IgD-negative memory B cell (primary cell): ENCODE measurements around the gene BPIFA2. TPM values are rescaled to one million over a fixed set of nuclear protein-coding genes. Genes with fewer than 3 reads are reported as not detected.
"Not testable (repeated sequence)": the region's sequence is repeated elsewhere in the genome, so short reads cannot be mapped to it uniquely, and the experiment has no call there.

Source experiments
- H3K27ac Mint-ChIP-seq, 3 donors: one replicate each; pipeline ENCODE4 v1.8.0; 2020 to 2022; ENCODE audit warnings: mild to moderate bottlenecking in 3 of 3, mixed read lengths in 3 of 3, moderate library complexity in 1 of 3
- H3K27me3 Mint-ChIP-seq: one replicate; pipeline ENCODE4 v1.8.0; 2021; ENCODE audit warnings: mixed read lengths
- H3K36me3 Mint-ChIP-seq: one replicate; pipeline ENCODE4 v1.8.0; 2020; ENCODE audit warnings: mild to moderate bottlenecking, mixed read lengths
- H3K4me1 Mint-ChIP-seq, 3 donors: one replicate each; pipeline ENCODE4 v1.8.0; 2020 to 2022; ENCODE audit warnings: mixed read lengths in 3 of 3, mild to moderate bottlenecking in 1 of 3
- H3K4me3 Mint-ChIP-seq, 4 donors: one replicate each; pipeline ENCODE4 v1.8.0; 2020 to 2022; ENCODE audit warnings: mild to moderate bottlenecking in 4 of 4, mixed read lengths in 4 of 4, moderate library complexity in 3 of 4
- H3K9me3 Mint-ChIP-seq, 3 donors: one replicate each; pipeline ENCODE4 v1.8.0; 2020 to 2021; ENCODE audit warnings: mixed read lengths in 3 of 3, mild to moderate bottlenecking in 1 of 3
- polyA plus RNA-seq: library from polyadenylated mRNA; unstranded; fragments of 300-500 nt; fragmentation: Illumina TruSeq; gene quantifications from one replicate; pipeline ENCODE4 v1.2.3, GENCODE V29; 2021

Gene BPIFA2
- polyA plus RNA-seq: not detected

- Mint-ChIP-seq H3K4me1 (peaks cover 0 to 4% (median 2%) of the 10 kb centered on the region in 3 donors), H3K27me3 (peaks cover 8% of the 10 kb centered on the region), H3K9me3 (peaks cover 9 to 18% (median 13%) of the 10 kb centered on the region in 3 donors), H3K4me3 (no peak within 1 kb of the TSS), H3K36me3 (peaks cover 3% of the 10 kb centered on the region), H3K27ac (no peak within 1 kb of the TSS)
Observed at GRCh38 chr20:33167859-33168258, at the start of gene BPIFA2. TSS of gene BPIFA2 (plus strand) at chr20:33168159. CDS start at chr20:33169146, 987 bp downstream.

DNA sequence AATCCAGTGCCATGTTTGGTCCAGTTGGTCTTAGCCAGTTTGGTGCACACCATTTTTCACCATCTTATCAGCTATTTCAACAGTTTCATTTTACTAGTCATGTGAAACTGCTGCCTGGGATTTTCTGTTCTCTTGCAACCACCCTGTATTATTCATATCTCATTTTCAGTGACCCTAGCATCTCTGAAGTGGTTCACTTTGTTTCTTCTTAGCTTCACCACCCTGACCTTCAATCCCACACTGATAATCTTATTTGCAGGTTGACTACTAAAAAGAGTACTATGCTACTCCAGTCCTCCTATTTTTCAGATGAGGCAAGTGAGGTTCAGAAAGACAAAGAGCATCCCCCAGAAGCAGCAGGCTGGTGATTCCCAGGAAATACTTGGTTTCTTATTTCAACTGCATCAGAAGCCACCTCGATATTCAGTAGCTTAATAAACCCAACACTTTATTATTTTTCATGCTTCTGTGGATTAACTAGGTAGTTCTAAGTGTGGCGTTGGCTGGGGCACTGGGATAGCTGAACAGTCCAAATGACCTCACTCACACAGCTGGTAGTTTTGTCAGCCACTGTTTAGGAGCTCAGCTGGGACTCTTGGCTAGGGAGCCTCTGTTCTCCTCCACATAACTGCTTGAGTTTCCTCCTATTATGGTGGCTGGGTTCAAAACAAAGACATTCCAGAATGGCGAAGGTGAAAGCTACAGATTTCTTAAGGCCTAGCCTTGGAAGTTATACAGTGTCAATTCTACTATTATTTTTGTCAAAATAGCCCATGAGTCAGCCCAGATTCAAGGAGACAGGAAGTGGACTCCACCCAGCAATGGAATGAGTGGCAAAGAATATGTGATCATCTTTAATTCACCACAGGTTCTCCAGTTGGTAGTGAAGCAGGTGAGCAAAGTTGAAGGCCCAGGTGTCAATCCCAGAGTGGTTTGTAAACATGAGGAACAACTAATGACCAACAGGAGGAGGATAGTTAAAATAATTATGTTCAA lies 47.9 kb upstream of the BPIFA2 start:
- no peaks in the 10 kb centered on the region for H3K4me1 Mint-ChIP-seq

GRCh38 chr20:33120934-33121333 lies 47.0 kb upstream of the BPIFA2 start:
- peaks cover 2 to 7% (median 4%) of the 10 kb centered on the region in 3 donors for H3K9me3 Mint-ChIP-seq
- H3K4me1 Mint-ChIP-seq: no peaks in the 10 kb centered on the region
- no peaks in the 10 kb centered on the region for H3K36me3 Mint-ChIP-seq
- H3K27me3 Mint-ChIP-seq: peaks cover 22% of the 10 kb centered on the region
- H3K27ac Mint-ChIP-seq: no peak overlapping the region
- H3K4me3 Mint-ChIP-seq: no peak overlapping the region

More for the DNA sequence above, 47.9 kb upstream of the BPIFA2 start:
- H3K9me3 Mint-ChIP-seq: peaks cover 0 to 4% (median 2%) of the 10 kb centered on the region in 3 donors
- H3K27ac Mint-ChIP-seq: no peak overlapping the region
- H3K27me3 Mint-ChIP-seq: peaks cover 16% of the 10 kb centered on the region
- no peaks in the 10 kb centered on the region for H3K36me3 Mint-ChIP-seq
- H3K4me3 Mint-ChIP-seq: no peak overlapping the region

DNA sequence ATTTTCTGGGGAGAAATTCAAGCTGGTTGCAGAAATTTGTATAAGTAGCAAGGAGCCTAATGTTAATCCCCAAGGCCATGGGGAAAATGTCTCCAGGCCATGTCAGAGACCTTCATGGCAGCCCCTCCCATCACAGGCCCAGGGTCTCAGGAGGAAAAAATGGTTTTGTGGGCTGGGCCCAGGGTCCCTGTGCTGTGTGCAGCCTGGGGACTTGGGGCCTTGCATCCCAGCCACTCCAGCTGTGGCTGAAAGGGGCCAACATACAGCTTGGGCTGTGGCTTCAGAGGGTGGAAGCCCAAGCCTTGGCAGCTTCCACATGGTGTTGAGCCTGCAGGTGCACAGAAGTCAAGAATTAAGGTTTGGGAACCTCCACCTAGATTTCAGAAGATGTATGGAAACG lies 45.7 kb upstream of the BPIFA2 start:
- H3K27ac Mint-ChIP-seq, H3K4me1 Mint-ChIP-seq, H3K36me3 Mint-ChIP-seq, H3K9me3 Mint-ChIP-seq, H3K4me3 Mint-ChIP-seq: not testable (repeated sequence)
- H3K27me3 Mint-ChIP-seq: peaks cover 23% of the 10 kb centered on the region

- H3K9me3 Mint-ChIP-seq: peaks cover 2 to 7% (median 4%) of the 10 kb centered on the region in 3 donors
- no peak overlapping the region for H3K27ac Mint-ChIP-seq
- H3K4me3 Mint-ChIP-seq: no peak overlapping the region
- no peaks in the 10 kb centered on the region for H3K36me3 Mint-ChIP-seq
- H3K4me1 Mint-ChIP-seq: no peaks in the 10 kb centered on the region
- peaks cover 23% of the 10 kb centered on the region for H3K27me3 Mint-ChIP-seq
Observed at GRCh38 chr20:33124261-33124660, 43.7 kb upstream of the BPIFA2 start.

GRCh38 chr20:33124994-33125393 lies 43.0 kb upstream of the BPIFA2 start:
- Mint-ChIP-seq H3K9me3 (peaks cover 2 to 7% (median 4%) of the 10 kb centered on the region in 3 donors), H3K4me1 (peaks cover 0 to 2% (median 0%) of the 10 kb centered on the region in 3 donors), H3K27me3 (peaks cover 26% of the 10 kb centered on the region), H3K4me3 (peak overlapping the region in 1 of 4 donors; percentile 17), H3K27ac (no peak overlapping the region), H3K36me3 (no peaks in the 10 kb centered on the region)

DNA sequence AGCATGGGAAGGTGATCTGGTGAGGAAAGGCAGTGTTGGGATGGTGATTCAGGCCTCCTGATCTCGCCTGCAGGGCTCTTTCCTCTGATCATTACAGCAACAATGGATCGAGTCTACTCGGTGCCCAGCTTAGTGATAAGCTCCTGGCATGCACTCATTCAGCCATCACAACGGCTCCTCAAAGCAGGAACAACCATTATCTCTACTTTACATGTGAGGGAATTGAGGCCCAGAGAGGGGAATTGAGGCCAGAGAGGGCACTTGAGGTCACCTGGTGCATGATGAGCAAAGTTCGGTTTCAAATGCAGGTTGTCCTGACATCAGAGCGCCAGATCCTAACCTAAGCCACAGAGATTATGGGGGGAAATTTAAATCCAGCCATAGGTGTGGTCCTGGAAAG lies 42.0 kb upstream of the BPIFA2 start:
- Mint-ChIP-seq H3K4me1 (peaks cover 0 to 2% (median 0%) of the 10 kb centered on the region in 3 donors), H3K27me3 (peaks cover 32% of the 10 kb centered on the region), H3K9me3 (peaks cover 2 to 7% (median 4%) of the 10 kb centered on the region in 3 donors)

DNA sequence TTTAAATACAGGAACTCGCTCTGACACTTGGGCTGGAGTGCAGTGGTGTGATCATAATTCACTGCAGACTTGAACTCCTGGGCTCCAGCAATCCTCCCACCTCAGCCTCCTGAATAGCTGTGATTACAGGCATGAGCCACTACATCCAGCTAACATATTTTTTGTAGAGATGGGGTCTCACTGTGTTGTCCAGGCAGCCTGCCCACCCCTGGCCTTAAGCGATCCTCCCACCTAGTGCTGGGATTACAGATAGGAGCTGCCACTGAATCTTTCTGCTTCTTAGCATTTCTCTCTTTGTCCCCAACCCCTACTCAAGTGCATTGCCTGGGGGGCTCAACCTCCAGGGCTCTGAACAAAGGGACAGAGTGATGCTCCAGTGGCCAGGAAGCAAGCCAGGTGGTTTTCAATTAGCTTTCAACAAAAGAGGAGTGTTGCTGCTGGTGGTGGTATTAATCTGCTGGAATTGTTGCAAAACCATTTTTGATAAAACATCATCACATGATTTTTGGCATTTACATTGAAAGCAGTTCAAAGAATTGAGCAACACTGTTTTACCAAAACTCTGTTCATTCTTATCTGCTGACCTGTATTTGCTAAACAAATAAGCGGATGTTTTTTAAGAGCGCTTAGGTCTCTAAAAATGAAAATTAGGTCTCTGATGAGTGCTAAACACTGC lies 40.4 kb upstream of the BPIFA2 start:
- Mint-ChIP-seq H3K36me3 (no peaks in the 10 kb centered on the region), H3K9me3 (peaks cover 0 to 7% (median 2%) of the 10 kb centered on the region in 3 donors)

More for the DNA sequence above, 42.0 kb upstream of the BPIFA2 start:
- H3K27ac Mint-ChIP-seq: no peak overlapping the region
- no peaks in the 10 kb centered on the region for H3K36me3 Mint-ChIP-seq
- no peak overlapping the region for H3K4me3 Mint-ChIP-seq

DNA sequence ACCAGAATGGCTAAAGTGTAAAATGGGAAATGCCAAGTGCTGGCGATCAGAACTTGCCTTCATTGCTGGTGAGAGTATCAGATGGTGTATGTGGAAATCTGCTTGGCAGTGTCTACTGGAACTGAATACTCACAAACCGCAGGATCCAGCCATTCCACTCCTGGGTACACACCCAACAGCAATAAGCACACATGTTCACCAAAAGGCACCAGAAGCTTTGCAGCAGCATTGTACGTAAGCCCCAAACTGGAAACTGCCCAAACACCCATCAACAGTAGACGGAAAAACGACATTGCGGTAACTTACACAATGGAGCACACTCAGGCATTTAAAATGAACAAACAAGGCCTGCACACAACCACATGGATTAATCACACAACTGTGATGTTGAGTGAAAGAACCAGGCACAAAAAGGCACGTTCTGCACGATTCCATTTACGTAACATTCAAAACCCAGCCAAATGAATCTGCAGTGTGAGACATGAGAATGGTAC lies 37.3 kb upstream of the BPIFA2 start:
- H3K9me3 Mint-ChIP-seq: peaks cover 0 to 2% (median 0%) of the 10 kb centered on the region in 3 donors
- no peaks in the 10 kb centered on the region for H3K36me3 Mint-ChIP-seq
- peaks cover 21% of the 10 kb centered on the region for H3K27me3 Mint-ChIP-seq
- H3K4me1 Mint-ChIP-seq: peaks cover 0 to 2% (median 0%) of the 10 kb centered on the region in 3 donors
- H3K27ac Mint-ChIP-seq: no peak overlapping the region
- no peak overlapping the region for H3K4me3 Mint-ChIP-seq

More for the DNA sequence above, 40.4 kb upstream of the BPIFA2 start:
- H3K4me1 Mint-ChIP-seq: peaks cover 0 to 2% (median 0%) of the 10 kb centered on the region in 3 donors
- no peak overlapping the region for H3K4me3 Mint-ChIP-seq
- no peak overlapping the region for H3K27ac Mint-ChIP-seq
- H3K27me3 Mint-ChIP-seq: peaks cover 29% of the 10 kb centered on the region

- Mint-ChIP-seq H3K27ac (no peak overlapping the region), H3K27me3 (peaks cover 15% of the 10 kb centered on the region), H3K4me3 (no peak overlapping the region), H3K4me1 (peaks cover 0 to 2% (median 0%) of the 10 kb centered on the region in 3 donors), H3K36me3 (no peaks in the 10 kb centered on the region), H3K9me3 (no peaks in the 10 kb centered on the region)
Observed at GRCh38 chr20:33131949-33132473, 35.9 kb upstream of the BPIFA2 start.

GRCh38 chr20:33132513-33133372 lies 35.2 kb upstream of the BPIFA2 start:
- Mint-ChIP-seq H3K36me3 (no peaks in the 10 kb centered on the region), H3K4me3 (no peak overlapping the region), H3K9me3 (no peaks in the 10 kb centered on the region), H3K4me1 (peaks cover 0 to 2% (median 0%) of the 10 kb centered on the region in 3 donors), H3K27me3 (peaks cover 15% of the 10 kb centered on the region), H3K27ac (no peak overlapping the region)

- peaks cover 0 to 2% (median 0%) of the 10 kb centered on the region in 3 donors for H3K4me1 Mint-ChIP-seq
- no peaks in the 10 kb centered on the region for H3K9me3 Mint-ChIP-seq
- H3K27ac Mint-ChIP-seq: no peak overlapping the region
- peaks cover 15% of the 10 kb centered on the region for H3K27me3 Mint-ChIP-seq
- no peaks in the 10 kb centered on the region for H3K36me3 Mint-ChIP-seq
- H3K4me3 Mint-ChIP-seq: no peak overlapping the region
Observed at GRCh38 chr20:33133373-33133941, 34.5 kb upstream of the BPIFA2 start.

- Mint-ChIP-seq H3K4me3 (no peak overlapping the region), H3K4me1 (no peaks in the 10 kb centered on the region), H3K27ac (no peak overlapping the region), H3K36me3 (no peaks in the 10 kb centered on the region), H3K9me3 (no peaks in the 10 kb centered on the region), H3K27me3 (peaks cover 2% of the 10 kb centered on the region)
Observed at GRCh38 chr20:33137195-33137594, 30.8 kb upstream of the BPIFA2 start.

- no peak overlapping the region for H3K4me3 Mint-ChIP-seq
- H3K36me3 Mint-ChIP-seq: no peaks in the 10 kb centered on the region
- peaks cover 2% of the 10 kb centered on the region for H3K27me3 Mint-ChIP-seq
- no peak overlapping the region for H3K27ac Mint-ChIP-seq
- H3K4me1 Mint-ChIP-seq: no peaks in the 10 kb centered on the region
- H3K9me3 Mint-ChIP-seq: no peaks in the 10 kb centered on the region
Observed at GRCh38 chr20:33139467-33139866, 28.5 kb upstream of the BPIFA2 start.
